ENCODE results near the gene RTN4. TPM values are rescaled to one million over a fixed set of nuclear protein-coding genes. Genes with fewer than 3 reads are reported as not detected.

Gene RTN4
- total RNA-seq, 4 donors from 2014 or later, result 234 to 395 (median 319) TPM

- Histone ChIP-seq H3K9me3 (no peaks in the 10 kb centered on the region), H3K27ac (no peak overlapping the region), H3K4me1 (no peaks in the 10 kb centered on the region), H3K36me3 (no peaks in the 10 kb centered on the region), H3K27me3 (no peaks in the 10 kb centered on the region), H3K4me3 (no peak overlapping the region)
- no peak for DNase-seq (ENCODE audit: low spot score in 2 of 2)
- TF ChIP-seq POLR2A (IDR thresholded peaks at IDR 0.05) (no peak), EP300 (IDR thresholded peaks at IDR 0.05) (no peak), CTCF (IDR thresholded peaks at IDR 0.05) (no peak), POLR2AphosphoS5 (IDR thresholded peaks at IDR 0.05) (no peak)
- WGBS, result 82% methylated on average over 1 of the region's 1 CpG
These were observed 38.1 kb upstream of the RTN4 start for GRCh38 chr2:55088400-55088799.

GRCh38 chr2:55087936-55088335 lies 37.7 kb upstream of the RTN4 start:
- 90% methylated on average over 3 of the region's 3 CpGs for WGBS
- DNase-seq (ENCODE audit: low spot score in 2 of 2), result no peak
- no peaks in the 10 kb centered on the region for H3K4me1 ChIP-seq
- no peak overlapping the region for H3K27ac ChIP-seq
- H3K9me3 ChIP-seq, result no peaks in the 10 kb centered on the region
- TF ChIP-seq EP300 (IDR thresholded peaks at IDR 0.05), result no peak
- TF ChIP-seq CTCF (IDR thresholded peaks at IDR 0.05), result no peak
- no peaks in the 10 kb centered on the region for H3K27me3 ChIP-seq
- H3K36me3 ChIP-seq, result no peaks in the 10 kb centered on the region
- no peak overlapping the region for H3K4me3 ChIP-seq

GRCh38 chr2:55087501-55087900 lies 37.2 kb upstream of the RTN4 start:
- no peak for TF ChIP-seq POLR2A (IDR thresholded peaks at IDR 0.05)
- TF ChIP-seq EP300 (IDR thresholded peaks at IDR 0.05), result no peak
- Histone ChIP-seq H3K27ac (no peak overlapping the region), H3K4me3 (no peak overlapping the region), H3K27me3 (no peaks in the 10 kb centered on the region), H3K36me3 (no peaks in the 10 kb centered on the region), H3K4me1 (no peaks in the 10 kb centered on the region), H3K9me3 (no peaks in the 10 kb centered on the region)
- no peak for DNase-seq (ENCODE audit: low spot score in 2 of 2)

- 83% methylated on average over 5 of the region's 5 CpGs for WGBS
- no peaks in the 10 kb centered on the region for H3K9me3 ChIP-seq
- no peaks in the 10 kb centered on the region for H3K27me3 ChIP-seq
- TF ChIP-seq EP300 (IDR thresholded peaks at IDR 0.05) (no peak), POLR2AphosphoS5 (IDR thresholded peaks at IDR 0.05) (no peak), CTCF (IDR thresholded peaks at IDR 0.05) (no peak), POLR2A (IDR thresholded peaks at IDR 0.05) (no peak)
- no peaks in the 10 kb centered on the region for H3K4me1 ChIP-seq
- no peaks in the 10 kb centered on the region for H3K36me3 ChIP-seq
- no peak overlapping the region for H3K4me3 ChIP-seq
- no peak for DNase-seq (ENCODE audit: low spot score in 2 of 2)
- no peak overlapping the region for H3K27ac ChIP-seq
These were observed 35.1 kb upstream of the RTN4 start for GRCh38 chr2:55085113-55086040.

GRCh38 chr2:55084641-55085040 lies 34.4 kb upstream of the RTN4 start:
- no peaks in the 10 kb centered on the region for H3K4me1 ChIP-seq
- no peaks in the 10 kb centered on the region for H3K36me3 ChIP-seq
- no peak for DNase-seq (ENCODE audit: low spot score in 2 of 2)
- no peak for TF ChIP-seq EP300 (IDR thresholded peaks at IDR 0.05)
- TF ChIP-seq POLR2AphosphoS5 (IDR thresholded peaks at IDR 0.05), result no peak
- no peak for TF ChIP-seq POLR2A (IDR thresholded peaks at IDR 0.05)
- no peak for TF ChIP-seq CTCF (IDR thresholded peaks at IDR 0.05)
- H3K27me3 ChIP-seq, result no peaks in the 10 kb centered on the region
- H3K27ac ChIP-seq, result no peak overlapping the region
- no peaks in the 10 kb centered on the region for H3K9me3 ChIP-seq
- WGBS, result 83% methylated on average over 3 of the region's 3 CpGs
- H3K4me3 ChIP-seq, result no peak overlapping the region
